Gastrocnemius medialis (tissue), 4 donors: Measurements from ENCODE around the gene INPP5A.

Experiments
- CTCF ChIP-seq, 5 experiments: fragments of 450-650 bp in 3 of 5; fragments of 200-600 bp in 2 of 5; sonication (generic) in 2 of 5; IDR thresholded peaks in 4 of 5; conservative IDR thresholded peaks in 1 of 5; 1 replicate in 4 of 5; 2 replicates in 1 of 5; pipeline ENCODE4 v1.5.1; 2016 to 2019; ENCODE audit warnings: antibody characterized with exemption in 5 of 5, mild to moderate bottlenecking in 3 of 5, moderate library complexity in 3 of 5
- POLR2A ChIP-seq, 2 donors: fragments of 450-650 bp; IDR thresholded peaks; one replicate each; pipeline ENCODE4 v1.6.1; 2017; ENCODE audit warnings: antibody characterized with exemption in 2 of 2, mild to moderate bottlenecking in 2 of 2, moderate library complexity in 2 of 2

- no peak for TF ChIP-seq CTCF (IDR thresholded peaks at IDR 0.05 in 4 of 5, conservative IDR thresholded peaks at IDR 0.05 in 1 of 5)
- TF ChIP-seq POLR2A (IDR thresholded peaks at IDR 0.05): no peak
These were observed 46.5 kb downstream of the INPP5A start for GRCh38 chr10:132584081-132584480.
